HG03520 (cell line): Measurements from ENCODE around the gene DGCR8.

Experiments used
- ATAC-seq: cut with Tn5 transposase; IDR thresholded peaks from one replicate; pipeline ENCODE4 v1.9.1; 2021; ENCODE audit warnings: mild to moderate bottlenecking, moderate library complexity; ENCODE audit not compliant: unreplicated experiment

DGCR8 gene

GRCh38 chr22:20108757-20109230 lies 28.8 kb downstream of the DGCR8 start:
- ATAC-seq, result no peak

- ATAC-seq, result no peak
Observed at GRCh38 chr22:20109411-20110358, 29.6 kb downstream of the DGCR8 start.

GRCh38 chr22:20110359-20110985 lies 30.4 kb downstream of the DGCR8 start:
- ATAC-seq, result no peak

GRCh38 chr22:20111045-20111688 lies 31.1 kb downstream of the DGCR8 start:
- no peak for ATAC-seq

- no peak for ATAC-seq
Observed at GRCh38 chr22:20111689-20112622, 31.9 kb downstream of the DGCR8 start.

- no peak for ATAC-seq
Observed at GRCh38 chr22:20112623-20113511, 32.8 kb downstream of the DGCR8 start.

GRCh38 chr22:20113551-20114310 lies 33.7 kb downstream of the DGCR8 start:
- no peak for ATAC-seq

- ATAC-seq, result no peak
Observed at GRCh38 chr22:20114506-20115475, 34.8 kb downstream of the DGCR8 start.

- ATAC-seq, result no peak
Observed at GRCh38 chr22:20115691-20116375, 35.8 kb downstream of the DGCR8 start, which contains the start of gene RANBP1. TSS of gene RANBP1 (plus strand) at chr22:20116104. CDS start at chr22:20116185, 81 bp downstream.

- ATAC-seq, result no peak
Observed at GRCh38 chr22:20116376-20116950, 36.4 kb downstream of the DGCR8 start.

- ATAC-seq, result peak; percentile 63
Observed at GRCh38 chr22:20116951-20117632, 37.1 kb downstream of the DGCR8 start, which contains the start of gene TRMT2A. TSS of gene TRMT2A (minus strand) at chr22:20117226. CDS start at chr22:20116906, 320 bp downstream.

- no peak for ATAC-seq
Observed at GRCh38 chr22:20117633-20118299, 37.7 kb downstream of the DGCR8 start.

GRCh38 chr22:20118300-20119020 lies 38.4 kb downstream of the DGCR8 start:
- no peak for ATAC-seq

GRCh38 chr22:20121856-20122415 lies 41.9 kb downstream of the DGCR8 start:
- ATAC-seq, result no peak
